GM18870 (cell line): Measurements from ENCODE around the gene ADH7.
"Not testable (repeated sequence)": the region's sequence is repeated elsewhere in the genome, so short reads cannot be mapped to it uniquely, and the experiment has no call there.

Experiments used
- ATAC-seq: cut with Tn5 transposase; IDR thresholded peaks from one replicate; pipeline ENCODE4 v1.9.1; 2021; ENCODE audit warnings: moderate library complexity; ENCODE audit not compliant: unreplicated experiment

ADH7 gene

DNA sequence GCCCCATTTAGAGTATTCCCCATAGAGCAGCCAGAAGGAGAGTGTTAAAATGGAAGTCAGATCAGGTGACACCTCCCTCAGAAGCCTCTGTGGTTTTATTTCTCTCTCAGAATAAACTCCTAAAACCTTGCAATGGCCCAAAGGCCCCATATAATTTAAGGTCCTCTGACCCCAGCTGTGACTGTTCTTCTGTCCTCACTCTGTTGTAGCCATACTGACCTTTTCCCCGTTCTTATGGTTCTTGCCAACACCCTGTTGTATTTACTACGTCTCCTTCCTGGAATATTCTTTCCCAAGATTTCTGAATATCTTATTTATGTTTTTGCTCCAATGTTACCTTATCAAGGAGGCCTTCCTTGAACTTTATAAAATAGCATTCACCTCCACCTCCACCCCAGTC lies 18.0 kb downstream of the ADH7 start:
- ATAC-seq, result no peak

DNA sequence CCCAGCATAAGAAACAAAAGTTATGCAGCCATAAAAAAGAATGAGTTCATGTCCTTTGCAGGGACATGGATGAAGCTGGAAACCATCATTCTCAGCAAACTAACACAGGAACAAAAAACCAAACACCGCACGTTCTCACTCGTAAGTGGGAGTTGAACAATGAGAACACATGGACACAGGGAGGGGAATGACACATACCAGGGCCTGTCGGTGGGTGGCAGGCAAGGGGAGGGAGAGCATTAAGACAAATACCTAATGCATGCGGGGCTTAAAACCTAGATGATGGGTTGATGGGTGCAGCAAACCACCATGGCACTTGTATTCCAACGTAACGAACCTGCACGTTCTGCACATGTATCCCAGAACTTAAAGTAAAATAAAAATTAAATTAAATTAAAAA lies 19.4 kb downstream of the ADH7 start:
- not testable (repeated sequence) for ATAC-seq

GRCh38 chr4:99414902-99415301 lies 20.2 kb downstream of the ADH7 start:
- ATAC-seq, result not testable (repeated sequence)

GRCh38 chr4:99414401-99414800 lies 20.7 kb downstream of the ADH7 start:
- ATAC-seq, result no peak

DNA sequence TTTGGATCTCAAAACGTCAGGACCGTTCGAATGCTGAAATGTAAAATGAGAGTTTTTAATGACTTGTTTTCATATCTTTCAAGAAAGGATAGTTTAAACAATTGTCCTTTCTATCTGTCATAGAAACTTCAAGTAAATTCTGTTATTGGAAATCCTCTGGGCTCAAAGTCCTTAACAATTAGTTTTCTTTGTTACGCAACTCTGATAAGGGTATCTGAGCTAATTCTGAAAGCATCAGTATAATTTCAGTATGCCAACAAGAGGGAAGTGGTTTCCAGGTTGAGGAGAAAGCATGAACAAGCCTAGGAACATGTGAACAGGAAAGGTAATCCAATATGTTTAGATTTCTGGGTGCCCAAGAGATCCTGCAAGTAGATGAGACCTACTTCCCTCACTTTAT lies 22.0 kb downstream of the ADH7 start:
- ATAC-seq, result no peak

DNA sequence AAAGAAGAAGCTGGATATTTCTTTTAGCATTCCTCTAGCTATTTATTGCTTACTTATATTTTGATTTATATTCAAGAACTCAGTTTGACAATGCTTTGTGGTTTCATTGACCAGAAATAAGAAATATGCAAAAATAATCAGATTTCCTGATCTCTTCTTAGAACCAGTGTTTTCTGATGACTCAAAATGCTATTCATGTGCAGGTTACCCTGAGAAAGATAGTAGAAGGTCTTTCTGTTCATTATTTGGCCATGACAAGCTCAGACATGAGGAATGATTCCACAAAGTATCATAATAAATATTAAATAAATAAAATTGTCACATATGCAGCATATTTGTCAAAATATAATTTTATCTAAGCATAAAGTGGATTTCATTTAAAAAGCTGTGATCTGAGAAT lies 24.1 kb downstream of the ADH7 start:
- peak; percentile 57 for ATAC-seq

DNA sequence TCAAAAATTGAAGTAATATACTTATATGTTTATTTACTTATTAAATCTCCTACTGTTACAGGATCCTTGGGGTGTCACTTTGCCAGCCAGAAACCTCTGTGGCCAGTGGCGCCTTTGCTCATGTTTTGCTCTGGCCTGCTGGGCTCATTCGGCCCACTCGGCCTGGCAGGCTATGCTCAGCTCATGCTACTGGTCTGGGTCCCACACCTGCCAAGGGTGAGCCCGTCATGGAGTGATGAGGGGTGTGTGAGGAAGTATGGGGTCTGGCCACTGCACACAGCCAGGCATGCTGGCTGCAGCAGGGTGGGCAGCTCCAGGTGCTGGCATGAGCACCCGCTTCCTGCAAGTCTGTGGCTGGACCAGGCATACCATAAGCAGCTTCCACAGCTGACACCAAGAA lies 25.1 kb downstream of the ADH7 start:
- ATAC-seq, result no peak

DNA sequence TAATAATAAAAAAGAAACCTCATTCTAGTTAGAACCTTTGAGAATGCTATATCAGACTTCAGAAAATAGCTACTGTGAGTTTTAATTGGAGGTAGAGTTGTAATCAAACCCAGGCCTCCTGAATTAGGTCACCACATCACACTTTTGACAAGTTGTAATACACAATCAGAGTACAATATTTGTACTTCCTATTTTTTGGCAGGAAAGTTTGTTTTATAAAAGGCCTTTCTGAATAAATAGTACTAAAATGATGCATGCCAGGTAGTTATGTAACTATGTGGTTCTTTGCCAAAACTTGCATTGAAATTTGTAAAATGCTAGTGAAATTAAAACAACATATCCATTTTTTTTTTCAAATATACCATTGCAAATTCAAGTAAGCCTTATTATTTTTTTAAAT lies 26.8 kb downstream of the ADH7 start:
- no peak for ATAC-seq

DNA sequence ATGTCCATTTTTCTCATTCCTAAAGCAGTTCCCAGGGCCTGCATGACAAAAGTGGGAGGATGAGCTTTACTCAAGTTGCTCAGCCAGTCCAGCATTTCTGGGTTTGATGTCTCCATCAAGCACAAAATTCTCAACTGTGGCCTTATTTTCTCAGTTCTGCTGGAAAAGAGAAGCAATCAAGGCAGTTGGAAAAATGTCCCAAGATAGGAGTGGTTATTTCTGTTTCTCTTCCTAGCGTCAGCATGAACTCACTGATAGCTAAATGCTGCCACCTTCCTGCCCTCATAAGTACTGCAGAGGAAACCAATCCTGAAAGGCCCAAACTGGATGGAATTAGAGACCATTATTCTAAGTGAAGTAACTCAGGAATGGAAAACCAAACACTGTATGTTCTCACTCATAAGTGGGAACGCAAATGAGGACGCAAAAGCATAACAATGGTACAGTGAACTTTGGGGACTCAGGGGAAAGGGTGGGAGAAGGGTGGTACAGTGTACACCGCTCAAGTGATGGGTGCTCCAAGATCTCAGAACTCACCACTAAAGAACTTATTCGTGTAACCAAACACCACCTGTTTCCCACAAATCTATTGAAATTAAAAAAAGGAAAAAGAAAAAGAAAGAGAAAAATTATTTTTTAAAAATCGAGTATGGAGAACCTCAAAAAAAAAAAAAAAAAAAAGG lies 29.6 kb downstream of the ADH7 start:
- ATAC-seq, result no peak

DNA sequence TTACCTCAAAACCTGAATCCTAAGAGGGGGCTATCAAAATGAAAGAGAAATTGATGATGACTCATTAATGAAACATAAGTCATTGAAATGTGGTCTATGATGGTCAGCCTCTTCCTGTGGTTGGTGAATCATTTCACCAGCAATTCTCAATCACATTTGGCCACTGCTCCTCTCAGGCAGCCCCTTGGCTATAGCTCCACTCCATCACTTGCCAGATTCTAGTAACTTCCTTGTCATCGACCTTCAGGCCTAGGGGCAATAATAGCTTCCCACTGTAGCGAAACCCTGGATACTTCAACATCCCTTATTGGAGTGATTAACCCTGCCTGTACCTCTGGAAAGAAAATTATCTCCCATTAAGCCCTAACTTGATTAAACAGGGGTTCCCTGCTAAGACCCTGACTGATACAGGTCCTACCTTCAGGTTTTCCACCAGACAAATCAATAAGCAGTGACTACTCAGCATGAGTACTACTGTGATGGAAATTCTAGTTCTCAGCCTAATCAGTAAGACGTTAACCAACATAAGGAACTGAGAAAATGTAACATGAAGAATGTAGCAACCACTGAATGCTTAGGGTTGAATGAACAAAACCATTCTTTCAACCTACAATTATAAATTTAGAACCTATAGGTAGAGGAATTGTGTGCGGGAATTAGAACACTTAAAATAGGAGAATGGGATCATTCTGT lies 30.4 kb downstream of the ADH7 start:
- peak; percentile 88 for ATAC-seq

GRCh38 chr4:99403380-99404184 lies 31.6 kb downstream of the ADH7 start:
- ATAC-seq, result peak; percentile 83

GRCh38 chr4:99402765-99403164 lies 32.4 kb downstream of the ADH7 start:
- ATAC-seq, result no peak

DNA sequence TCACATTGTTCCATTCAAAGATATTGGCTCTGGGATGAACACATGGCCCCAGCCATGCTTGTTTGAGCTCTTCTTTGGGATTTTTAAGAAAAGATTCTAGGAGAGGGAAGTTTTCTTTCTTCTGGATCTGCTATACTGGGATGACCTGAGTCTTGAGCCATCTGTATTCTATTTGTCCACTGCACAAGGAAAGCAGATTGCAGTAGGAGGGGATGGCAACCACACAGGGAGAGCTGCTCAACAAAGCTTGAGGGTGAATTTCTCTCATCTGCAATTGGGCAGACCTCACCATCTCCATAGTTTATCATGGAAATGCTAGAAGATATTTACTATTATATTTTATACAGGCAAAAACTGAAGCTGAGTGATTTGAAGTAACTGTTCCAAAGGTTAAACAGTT lies 34.3 kb downstream of the ADH7 start:
- ATAC-seq, result no peak

GRCh38 chr4:99399017-99399416 lies 36.1 kb downstream of the ADH7 start:
- no peak for ATAC-seq

- ATAC-seq, result peak; percentile 67
Observed at GRCh38 chr4:99395595-99396364, 39.4 kb downstream of the ADH7 start.

DNA sequence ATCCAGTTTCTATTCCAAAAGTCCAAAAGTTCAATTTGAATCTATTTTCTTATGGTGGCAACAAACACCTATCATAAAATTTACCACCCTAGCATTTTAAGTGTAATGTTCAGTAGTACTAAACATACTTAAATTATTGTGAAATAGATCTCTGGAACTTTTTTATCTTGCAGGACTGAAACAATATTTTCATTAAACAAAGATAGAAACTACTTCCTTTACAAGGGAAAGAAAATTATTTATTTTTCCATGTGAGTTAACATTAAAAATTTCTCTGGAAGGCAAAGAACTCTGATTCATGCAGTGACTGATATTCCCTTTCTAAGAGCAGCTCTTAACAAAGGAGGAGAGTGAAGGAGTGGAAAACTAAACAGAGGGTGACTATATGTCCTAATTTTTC lies 40.2 kb downstream of the ADH7 start:
- ATAC-seq, result no peak

- no peak for ATAC-seq
Observed at GRCh38 chr4:99390055-99390454, 45.1 kb downstream of the ADH7 start.

- ATAC-seq, result no peak
Observed at GRCh38 chr4:99389606-99390005, 45.5 kb downstream of the ADH7 start.

DNA sequence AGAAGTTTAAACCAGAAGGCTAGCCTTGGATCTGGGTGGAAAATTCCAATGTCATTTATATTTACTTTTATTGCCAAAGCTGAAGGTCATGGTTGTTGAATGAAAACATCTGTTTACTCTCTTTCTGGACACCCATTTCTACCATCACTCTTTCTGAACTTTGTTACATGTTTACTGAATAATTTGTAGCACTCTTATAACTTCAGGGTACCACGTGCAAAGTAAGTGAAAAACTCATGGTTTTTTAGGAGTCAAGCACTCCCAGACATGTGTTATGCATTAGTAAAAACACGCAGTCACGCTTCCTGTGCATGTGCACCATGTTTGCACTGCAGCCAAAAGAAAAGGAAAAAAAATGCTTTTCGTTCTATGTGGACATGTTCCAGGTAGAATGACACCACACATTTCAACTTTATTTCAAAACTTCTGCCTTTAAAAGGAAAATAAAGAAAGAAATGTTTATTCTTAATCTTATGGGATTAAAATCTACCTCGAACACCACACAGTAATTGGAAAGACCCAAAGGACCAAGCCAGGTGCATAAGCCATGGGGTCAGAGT lies 51.2 kb downstream of the ADH7 start:
- ATAC-seq, result no peak

GRCh38 chr4:99383399-99383798 lies 51.7 kb downstream of the ADH7 start:
- ATAC-seq, result no peak
